Lung (tissue), 12 donors: Measurements from ENCODE around the gene KPNA6. TPM values are rescaled to one million over a fixed set of nuclear protein-coding genes. Genes with fewer than 3 reads are reported as not detected.

Source experiments
- ATAC-seq: fragments of 200-7000 bp; cut with Tn5 transposase; one replicate; pipeline ENCODE4 v1.9.1; 2020; ENCODE audit warnings: moderate number of reproducible peaks; ENCODE audit not compliant: insufficient read depth, low FRiP score
- DNase-seq, 3 donors: peaks; one replicate each; pipeline ENCODE4 v3.0.0-alpha.2; 2013 to 2017
- H3K27ac ChIP-seq, 2 donors: one replicate each; pipeline ENCODE4 v1.5.1; 2013; ENCODE audit warnings: mild to moderate bottlenecking in 2 of 2, moderate library complexity in 2 of 2, control low read depth in 1 of 2, inconsistent platforms in 1 of 2, low read depth in 1 of 2, low read length in 1 of 2
- H3K27me3 ChIP-seq, 3 donors: one replicate each; pipeline ENCODE4 v1.5.1; 2013; ENCODE audit warnings: low read length in 2 of 3; ENCODE audit not compliant: control insufficient read depth in 3 of 3, insufficient read depth in 3 of 3
- H3K36me3 ChIP-seq, 4 donors: one replicate each; pipeline ENCODE4 v1.5.1; 2013; ENCODE audit warnings: low read length in 4 of 4, mild to moderate bottlenecking in 1 of 4, moderate library complexity in 1 of 4; ENCODE audit not compliant: control insufficient read depth in 4 of 4, insufficient read depth in 4 of 4
- H3K4me1 ChIP-seq, 5 donors: one replicate each; pipeline ENCODE4 v1.5.1; 2013; ENCODE audit warnings: low read length in 5 of 5, mild to moderate bottlenecking in 2 of 5, moderate library complexity in 1 of 5; ENCODE audit not compliant: control insufficient read depth in 5 of 5, insufficient read depth in 5 of 5
- H3K4me3 ChIP-seq: one replicate; pipeline ENCODE4 v1.5.1; 2013; ENCODE audit warnings: mild to moderate bottlenecking, control low read depth, moderate library complexity
- H3K9ac ChIP-seq, 2 donors: one replicate each; pipeline ENCODE4 v1.5.1; 2013; ENCODE audit warnings: low read length in 2 of 2, control low read depth in 1 of 2; ENCODE audit not compliant: insufficient read depth in 1 of 2
- H3K9me3 ChIP-seq, 4 donors: one replicate each; pipeline ENCODE4 v1.5.1; 2013; ENCODE audit warnings: low read length in 3 of 4, mild to moderate bottlenecking in 1 of 4, moderate library complexity in 1 of 4; ENCODE audit not compliant: control insufficient read depth in 4 of 4, insufficient read depth in 3 of 4
- WGBS, 2 donors: extraction: QIAGEN DNeasy Blood & Tissue Kit; methylation state at CpG; one replicate each; pipeline ENCODE4 v1.1.7; 2013; 5-methylcytosine and 5-hydroxymethylcytosine counted together
- polyA plus RNA-seq, 2 donors: library from polyadenylated mRNA; stranded (reverse); fragments of 200-250 nt; gene quantifications; one replicate each; pipeline ENCODE4 v1.2.1, GENCODE V29; 2013
- total RNA-seq, 2 donors: library from RNA; depleted of rRNA in 1 of 2; stranded (reverse); fragments of >200 nt in 1 of 2; gene quantifications; one replicate each; pipeline ENCODE4 v1.2.1, GENCODE V29; 2014 to 2021
- TF ChIP-seq, protein P1 (sequence below): IDR thresholded peaks from 2 replicates; pipeline ENCODE4 v1.5.1; 2012; ENCODE audit warnings: mild to moderate bottlenecking; ENCODE audit errors: control extremely low read depth, extremely low read depth
- donor health status: control.
- donor health status: control.
- donor health status: Bipolar disorder and iron deficiency.
- donor health status: healthy.
- donor health status: DM: yes; HTN: yes; CAD: no.

KPNA6 gene
- total and polyA plus RNA-seq, 4 donors: 7.9 to 54.0 (median 23.2) TPM

DNA sequence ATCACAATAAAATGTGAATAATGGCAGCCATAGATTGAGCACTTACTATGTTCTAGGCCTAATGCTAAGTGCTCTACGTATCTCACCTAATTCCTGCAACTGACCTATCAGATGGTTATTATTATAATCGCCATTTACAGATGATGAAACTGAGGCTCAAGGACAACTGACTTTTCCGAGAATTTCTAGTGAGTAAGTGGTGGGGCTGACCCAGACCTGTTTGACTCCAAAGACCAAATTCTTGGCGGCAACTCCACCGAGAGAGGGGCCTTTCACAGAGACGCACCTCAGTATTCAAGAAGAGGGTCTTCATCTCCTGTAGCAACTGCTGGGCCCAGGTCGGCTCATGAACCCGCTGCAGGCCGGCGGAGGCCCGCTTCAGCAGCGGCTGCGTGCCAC, 113.7 kb downstream of the KPNA6 start:
- Histone ChIP-seq H3K27ac (peak overlapping the region; percentile 93 to 94), H3K9ac (peak overlapping the region; percentile 46 to 64), H3K4me1 (peaks cover 6 to 20% (median 12%) of the 10 kb centered on the region in 5 donors), H3K36me3 (peaks cover 4 to 36% (median 23%) of the 10 kb centered on the region in 4 donors), H3K9me3 (no peaks in the 10 kb centered on the region), H3K4me3 (peak overlapping the region; percentile 83), H3K27me3 (no peaks in the 10 kb centered on the region)
- TF ChIP-seq, protein P1, sequence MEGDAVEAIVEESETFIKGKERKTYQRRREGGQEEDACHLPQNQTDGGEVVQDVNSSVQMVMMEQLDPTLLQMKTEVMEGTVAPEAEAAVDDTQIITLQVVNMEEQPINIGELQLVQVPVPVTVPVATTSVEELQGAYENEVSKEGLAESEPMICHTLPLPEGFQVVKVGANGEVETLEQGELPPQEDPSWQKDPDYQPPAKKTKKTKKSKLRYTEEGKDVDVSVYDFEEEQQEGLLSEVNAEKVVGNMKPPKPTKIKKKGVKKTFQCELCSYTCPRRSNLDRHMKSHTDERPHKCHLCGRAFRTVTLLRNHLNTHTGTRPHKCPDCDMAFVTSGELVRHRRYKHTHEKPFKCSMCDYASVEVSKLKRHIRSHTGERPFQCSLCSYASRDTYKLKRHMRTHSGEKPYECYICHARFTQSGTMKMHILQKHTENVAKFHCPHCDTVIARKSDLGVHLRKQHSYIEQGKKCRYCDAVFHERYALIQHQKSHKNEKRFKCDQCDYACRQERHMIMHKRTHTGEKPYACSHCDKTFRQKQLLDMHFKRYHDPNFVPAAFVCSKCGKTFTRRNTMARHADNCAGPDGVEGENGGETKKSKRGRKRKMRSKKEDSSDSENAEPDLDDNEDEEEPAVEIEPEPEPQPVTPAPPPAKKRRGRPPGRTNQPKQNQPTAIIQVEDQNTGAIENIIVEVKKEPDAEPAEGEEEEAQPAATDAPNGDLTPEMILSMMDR: no peak
- no peak for ATAC-seq
- WGBS, 2 donors: 10 to 18% methylated on average over 13 of the region's 13 CpGs
- no peak for DNase-seq

DNA sequence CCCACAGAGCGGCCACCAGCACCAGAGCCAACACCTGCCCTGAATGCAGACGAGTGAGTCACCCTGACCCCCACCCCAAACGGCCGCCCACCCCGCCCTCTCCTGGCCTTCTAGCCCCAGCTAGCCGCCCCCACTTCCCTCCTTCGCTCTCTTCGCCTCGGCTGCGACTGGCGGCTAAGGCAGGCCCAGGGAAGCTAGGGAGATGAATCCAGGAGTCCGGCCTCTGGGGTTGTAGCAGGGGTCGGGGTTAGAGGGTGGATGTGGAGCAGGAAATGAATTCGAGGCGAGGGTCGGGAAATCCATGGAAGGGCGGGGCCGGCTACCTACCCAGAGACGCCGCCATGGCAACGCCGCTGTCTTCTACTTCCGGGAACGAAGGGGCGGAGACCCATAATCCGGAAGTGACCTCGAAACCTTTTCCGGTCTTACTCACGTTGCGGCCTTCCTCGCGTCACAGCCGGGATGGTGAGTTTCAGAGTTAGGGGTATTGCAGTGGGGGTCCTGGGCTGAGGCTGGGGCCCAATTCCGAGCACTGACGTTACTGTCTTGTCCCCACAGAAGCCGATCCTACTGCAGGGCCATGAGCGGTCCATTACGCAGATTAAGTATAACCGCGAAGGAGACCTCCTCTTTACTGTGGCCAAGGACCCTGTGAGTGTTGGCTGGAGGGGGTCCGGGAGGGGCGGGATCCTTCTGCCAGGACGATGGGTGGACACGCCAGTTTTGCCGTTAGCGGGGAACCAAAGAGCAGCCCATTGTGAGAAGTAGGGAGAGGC, 114.3 kb downstream of the KPNA6 start, which contains the start of the genes EIF3I and TMEM234:
Gene EIF3I (plus strand): TSS at position 428 of the 776 bp plus-strand sequence. CDS start 35 bp downstream, at position 463.
Gene TMEM234 (minus strand): TSS at position 374 of the 776 bp plus-strand sequence. CDS start 31 bp downstream, at position 343.
- Histone ChIP-seq H3K36me3 (peaks cover 4 to 32% (median 20%) of the 10 kb centered on the region in 4 donors), H3K9ac (peak within 1 kb of the TSS; percentile 95 to 97), H3K9me3 (no peaks in the 10 kb centered on the region), H3K27me3 (no peaks in the 10 kb centered on the region), H3K4me3 (peak within 1 kb of the TSS; percentile 83), H3K27ac (peak within 1 kb of the TSS; percentile 93 to 94), H3K4me1 (peaks cover 6 to 20% (median 12%) of the 10 kb centered on the region in 5 donors)
- ATAC-seq (peak; percentile 92), DNase-seq (peak; percentile 94 to 96 (median 96))
- 0% methylated on average over 46 of the region's 46 CpGs for WGBS, 2 donors
- TF ChIP-seq, protein P1: no peak

DNA sequence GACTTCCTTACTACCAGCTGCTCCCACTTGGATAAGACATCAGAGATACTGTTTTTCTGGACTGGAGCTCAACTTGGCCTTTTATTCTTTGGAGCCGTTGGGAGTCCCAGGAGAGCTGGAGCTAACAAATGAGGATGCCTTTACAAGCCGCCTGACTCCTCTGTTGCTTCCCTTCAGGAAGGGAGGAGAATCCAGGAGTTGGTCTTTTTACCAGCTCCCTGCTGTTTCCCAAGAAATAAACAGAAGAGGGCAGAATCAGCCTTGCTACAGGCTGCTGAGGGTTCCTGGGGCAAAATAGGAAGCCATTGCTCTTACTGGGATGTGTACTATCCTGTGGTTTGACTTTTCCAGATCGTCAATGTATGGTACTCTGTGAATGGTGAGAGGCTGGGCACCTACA, 115.8 kb downstream of the KPNA6 start:
- Histone ChIP-seq H3K36me3 (peaks cover 5 to 38% (median 25%) of the 10 kb centered on the region in 4 donors), H3K9me3 (no peaks in the 10 kb centered on the region), H3K9ac (no peak overlapping the region), H3K4me1 (peaks cover 6 to 20% (median 12%) of the 10 kb centered on the region in 5 donors), H3K4me3 (no peak overlapping the region), H3K27ac (peak overlapping the region; percentile 3 to 42), H3K27me3 (no peaks in the 10 kb centered on the region)
- no peak for DNase-seq
- TF ChIP-seq, protein P1: no peak
- no peak for ATAC-seq
- WGBS, 2 donors: 73 to 91% methylated on average over 3 of the region's 3 CpGs
